Subcutaneous abdominal adipose tissue (tissue), 5 donors: ENCODE data around the gene ACSL6.

Source experiments
- H3K27ac ChIP-seq: one replicate; pipeline ENCODE4 v1.7.0; 2013; ENCODE audit warnings: low read depth, mild to moderate bottlenecking, inconsistent platforms, low read length, moderate library complexity
- H3K27me3 ChIP-seq, 5 donors: one replicate each; pipeline ENCODE4 v1.7.0; 2013; ENCODE audit warnings: low read length in 5 of 5, inconsistent platforms in 1 of 5; ENCODE audit not compliant: control insufficient read depth in 5 of 5, insufficient read depth in 4 of 5
- H3K36me3 ChIP-seq, 5 donors: one replicate each; pipeline ENCODE4 v1.7.0; 2013; ENCODE audit warnings: low read length in 5 of 5; ENCODE audit not compliant: control insufficient read depth in 5 of 5, insufficient read depth in 5 of 5
- H3K4me1 ChIP-seq, 5 donors: one replicate each; pipeline ENCODE4 v1.7.0; 2013; ENCODE audit warnings: low read length in 5 of 5, mild to moderate bottlenecking in 3 of 5, moderate library complexity in 1 of 5; ENCODE audit not compliant: control insufficient read depth in 5 of 5, insufficient read depth in 5 of 5
- H3K4me3 ChIP-seq, 5 donors: one replicate each; pipeline ENCODE4 v1.7.0; 2013; ENCODE audit warnings: low read length in 5 of 5, low read depth in 1 of 5
- H3K9ac ChIP-seq, 5 donors: one replicate each; pipeline ENCODE4 v1.7.0; 2013; ENCODE audit warnings: low read length in 5 of 5, mild to moderate bottlenecking in 4 of 5, moderate library complexity in 3 of 5
- H3K9me3 ChIP-seq, 5 donors: one replicate each; pipeline ENCODE4 v1.7.0; 2013; ENCODE audit warnings: low read length in 5 of 5; ENCODE audit not compliant: control insufficient read depth in 5 of 5
- donor health status: healthy.
- donor health status: healthy.
- donor health status: healthy.
- donor health status: healthy.
- donor health status: healthy.

Gene ACSL6

GRCh38 chr5:132024117-132024435 lies 12.6 kb upstream of the ACSL6 start:
- H3K36me3 ChIP-seq, result no peaks in the 10 kb centered on the region
- H3K4me1 ChIP-seq, result no peaks in the 10 kb centered on the region
- H3K9ac ChIP-seq, result no peak overlapping the region
- no peak overlapping the region for H3K4me3 ChIP-seq
- no peak overlapping the region for H3K27ac ChIP-seq
- H3K27me3 ChIP-seq, result peaks cover 0 to 9% (median 6%) of the 10 kb centered on the region in 5 donors
- H3K9me3 ChIP-seq, result no peaks in the 10 kb centered on the region

- Histone ChIP-seq H3K9ac (no peak overlapping the region), H3K9me3 (no peaks in the 10 kb centered on the region), H3K27me3 (peaks cover 0 to 9% (median 6%) of the 10 kb centered on the region in 5 donors), H3K27ac (no peak overlapping the region), H3K36me3 (no peaks in the 10 kb centered on the region), H3K4me3 (no peak overlapping the region), H3K4me1 (no peaks in the 10 kb centered on the region)
Observed at GRCh38 chr5:132023258-132024116, 12.0 kb upstream of the ACSL6 start.

GRCh38 chr5:132022737-132023136 lies 11.3 kb upstream of the ACSL6 start:
- H3K9me3 ChIP-seq, result no peaks in the 10 kb centered on the region

GRCh38 chr5:132021654-132022053 lies 10.2 kb upstream of the ACSL6 start:
- Histone ChIP-seq H3K27me3 (peaks cover 0 to 18% (median 2%) of the 10 kb centered on the region in 5 donors), H3K9me3 (no peaks in the 10 kb centered on the region), H3K9ac (no peak overlapping the region), H3K4me1 (peaks cover 0 to 5% (median 0%) of the 10 kb centered on the region in 5 donors), H3K27ac (no peak overlapping the region), H3K36me3 (no peaks in the 10 kb centered on the region), H3K4me3 (no peak overlapping the region)

More at GRCh38 chr5:132022737-132023136, 11.3 kb upstream of the ACSL6 start:
- no peaks in the 10 kb centered on the region for H3K36me3 ChIP-seq
- peaks cover 0 to 3% (median 0%) of the 10 kb centered on the region in 5 donors for H3K4me1 ChIP-seq
- H3K9ac ChIP-seq, result no peak overlapping the region
- no peak overlapping the region for H3K4me3 ChIP-seq
- peaks cover 0 to 13% (median 3%) of the 10 kb centered on the region in 5 donors for H3K27me3 ChIP-seq
- no peak overlapping the region for H3K27ac ChIP-seq

GRCh38 chr5:132020568-132021339 lies 9.3 kb upstream of the ACSL6 start:
- no peaks in the 10 kb centered on the region for H3K9me3 ChIP-seq
- no peak overlapping the region for H3K27ac ChIP-seq
- H3K36me3 ChIP-seq, result no peaks in the 10 kb centered on the region

GRCh38 chr5:132019857-132020555 lies 8.5 kb upstream of the ACSL6 start:
- Histone ChIP-seq H3K4me3 (no peak overlapping the region), H3K9me3 (no peaks in the 10 kb centered on the region), H3K4me1 (peaks cover 0 to 5% (median 0%) of the 10 kb centered on the region in 5 donors), H3K27ac (no peak overlapping the region), H3K9ac (no peak overlapping the region), H3K36me3 (no peaks in the 10 kb centered on the region), H3K27me3 (peaks cover 0 to 20% (median 2%) of the 10 kb centered on the region in 5 donors)

More at GRCh38 chr5:132020568-132021339, 9.3 kb upstream of the ACSL6 start:
- H3K4me1 ChIP-seq, result peaks cover 0 to 5% (median 0%) of the 10 kb centered on the region in 5 donors
- no peak overlapping the region for H3K4me3 ChIP-seq
- H3K27me3 ChIP-seq, result peaks cover 0 to 20% (median 2%) of the 10 kb centered on the region in 5 donors
- no peak overlapping the region for H3K9ac ChIP-seq

GRCh38 chr5:132019337-132019736 lies 7.9 kb upstream of the ACSL6 start:
- Histone ChIP-seq H3K9ac (no peak overlapping the region), H3K27me3 (peaks cover 0 to 14% (median 2%) of the 10 kb centered on the region in 5 donors), H3K9me3 (no peaks in the 10 kb centered on the region), H3K36me3 (no peaks in the 10 kb centered on the region), H3K27ac (no peak overlapping the region), H3K4me3 (no peak overlapping the region), H3K4me1 (peaks cover 0 to 5% (median 0%) of the 10 kb centered on the region in 5 donors)

GRCh38 chr5:132017738-132018625 lies 6.5 kb upstream of the ACSL6 start:
- peaks cover 0 to 5% (median 0%) of the 10 kb centered on the region in 5 donors for H3K4me1 ChIP-seq
- H3K4me3 ChIP-seq, result no peak overlapping the region
- H3K36me3 ChIP-seq, result no peaks in the 10 kb centered on the region
- H3K9me3 ChIP-seq, result no peaks in the 10 kb centered on the region
- H3K9ac ChIP-seq, result no peak overlapping the region
- H3K27me3 ChIP-seq, result peaks cover 0 to 13% (median 2%) of the 10 kb centered on the region in 5 donors
- H3K27ac ChIP-seq, result no peak overlapping the region

- H3K4me1 ChIP-seq, result peaks cover 0 to 5% (median 0%) of the 10 kb centered on the region in 5 donors
- peaks cover 0 to 13% (median 3%) of the 10 kb centered on the region in 5 donors for H3K27me3 ChIP-seq
- H3K27ac ChIP-seq, result no peak overlapping the region
- H3K4me3 ChIP-seq, result no peak overlapping the region
- H3K9me3 ChIP-seq, result no peaks in the 10 kb centered on the region
- H3K9ac ChIP-seq, result no peak overlapping the region
- H3K36me3 ChIP-seq, result no peaks in the 10 kb centered on the region
Observed at GRCh38 chr5:132017316-132017715, 5.9 kb upstream of the ACSL6 start.
